H4 (cell line): ENCODE results near the gene C20orf144. TPM values are rescaled to one million over a fixed set of nuclear protein-coding genes. Genes with fewer than 3 reads are reported as not detected.

ENCODE experiments used
- DNase-seq: peaks from one replicate; pipeline ENCODE4 v3.0.0-alpha.2; 2015; ENCODE audit warnings: low spot score
- total RNA-seq: library from RNA; depleted of rRNA; stranded (reverse); fragments of >200 nt; shearing (Covaris generic); gene quantifications from 2 replicates; pipeline ENCODE4 v1.2.3, GENCODE V29; 2014

Gene C20orf144
- total RNA-seq, 1 experiment from 2014 or later, result not detected

DNA sequence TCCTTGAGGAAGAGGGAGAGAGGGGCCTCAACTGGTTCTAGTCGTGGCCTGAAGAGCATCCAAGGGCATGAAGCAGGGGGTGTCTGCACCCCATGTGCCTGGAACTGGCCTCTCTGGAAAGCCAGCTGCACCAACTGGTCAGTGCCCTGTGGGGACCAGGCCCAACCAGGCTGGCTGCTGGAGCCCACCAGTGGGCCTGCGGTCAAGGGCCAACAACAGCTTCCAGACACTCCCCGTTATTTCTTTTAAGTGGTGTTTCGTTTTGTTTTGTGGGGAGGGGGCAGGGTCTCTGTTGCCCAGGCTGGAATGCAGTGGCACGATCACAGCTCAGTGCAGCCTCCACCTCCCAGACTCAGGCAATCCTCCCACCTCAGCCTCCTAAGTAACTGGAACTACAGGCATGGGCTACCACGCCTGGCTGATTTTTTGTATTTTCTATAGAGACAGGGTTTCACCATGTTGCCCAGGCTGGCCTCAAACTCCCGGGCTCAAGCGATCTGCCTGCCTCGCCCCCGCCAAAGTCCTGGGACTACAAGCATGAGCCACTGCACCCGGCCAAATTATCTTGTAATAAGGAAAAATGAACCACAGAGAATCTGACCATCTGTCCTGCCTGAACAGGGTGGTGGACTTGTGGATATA is 11.9 kb upstream of the C20orf144 start:
- DNase-seq, result no peak

DNA sequence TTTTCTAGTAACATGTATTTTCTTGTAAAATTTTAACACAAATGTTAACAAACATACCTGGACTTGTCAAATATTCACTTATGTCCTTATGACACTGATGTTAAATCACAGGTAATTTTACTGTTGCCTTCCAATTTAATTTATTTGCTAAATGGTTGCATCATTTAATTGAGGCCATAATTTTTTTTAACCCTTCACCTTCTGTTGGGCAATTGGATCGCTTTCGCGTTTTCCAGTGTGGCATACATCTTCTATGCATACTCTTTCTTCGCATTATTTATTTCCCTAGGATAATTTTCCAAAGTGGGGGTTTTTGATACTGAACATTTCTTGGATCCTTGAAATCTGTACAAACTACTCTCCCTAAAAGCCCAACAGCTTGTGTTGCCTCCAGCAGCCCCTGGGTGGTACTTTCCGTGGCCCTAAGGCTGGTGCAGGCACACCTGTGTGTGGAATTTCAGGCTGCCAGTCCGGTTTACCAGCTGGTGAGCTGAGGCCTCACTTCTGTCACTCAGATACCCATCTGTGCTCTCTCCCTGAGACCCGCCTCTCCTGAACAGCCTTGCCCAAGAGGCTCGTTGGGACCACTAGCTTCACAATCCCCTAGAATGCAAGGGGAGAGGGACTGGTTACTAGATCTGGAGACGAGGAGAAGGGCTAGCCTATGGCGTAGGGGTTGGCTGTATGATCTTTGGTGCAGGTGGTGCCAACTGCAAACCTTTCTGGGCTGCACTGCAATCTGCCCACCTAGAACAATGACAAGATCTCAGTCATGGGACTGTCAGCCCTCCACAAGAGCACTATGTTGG is 11.2 kb upstream of the C20orf144 start:
- no peak for DNase-seq

DNA sequence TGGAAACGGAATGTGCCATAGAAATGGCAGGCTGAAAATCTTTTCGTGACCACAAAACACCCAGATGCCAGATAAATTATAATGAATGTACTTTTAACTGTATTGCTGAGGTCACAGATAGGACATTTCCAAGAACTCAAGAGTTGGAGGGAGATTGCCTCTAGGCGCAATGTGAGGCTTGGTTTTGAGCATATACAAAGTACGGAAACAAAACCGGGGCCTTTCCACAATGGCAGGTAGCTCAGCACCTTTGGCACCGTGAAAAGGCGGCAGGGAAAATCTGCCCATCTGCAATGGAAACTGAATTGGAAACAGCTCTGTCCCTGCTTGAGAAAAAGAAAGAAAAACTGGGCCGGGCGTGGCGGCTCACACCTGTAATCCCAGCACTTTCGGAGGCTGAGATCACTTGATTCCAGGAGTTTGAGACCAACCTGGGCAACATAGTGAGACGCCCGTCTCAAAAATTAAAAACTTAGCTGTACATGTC is 10.5 kb upstream of the C20orf144 start:
- no peak for DNase-seq

DNA sequence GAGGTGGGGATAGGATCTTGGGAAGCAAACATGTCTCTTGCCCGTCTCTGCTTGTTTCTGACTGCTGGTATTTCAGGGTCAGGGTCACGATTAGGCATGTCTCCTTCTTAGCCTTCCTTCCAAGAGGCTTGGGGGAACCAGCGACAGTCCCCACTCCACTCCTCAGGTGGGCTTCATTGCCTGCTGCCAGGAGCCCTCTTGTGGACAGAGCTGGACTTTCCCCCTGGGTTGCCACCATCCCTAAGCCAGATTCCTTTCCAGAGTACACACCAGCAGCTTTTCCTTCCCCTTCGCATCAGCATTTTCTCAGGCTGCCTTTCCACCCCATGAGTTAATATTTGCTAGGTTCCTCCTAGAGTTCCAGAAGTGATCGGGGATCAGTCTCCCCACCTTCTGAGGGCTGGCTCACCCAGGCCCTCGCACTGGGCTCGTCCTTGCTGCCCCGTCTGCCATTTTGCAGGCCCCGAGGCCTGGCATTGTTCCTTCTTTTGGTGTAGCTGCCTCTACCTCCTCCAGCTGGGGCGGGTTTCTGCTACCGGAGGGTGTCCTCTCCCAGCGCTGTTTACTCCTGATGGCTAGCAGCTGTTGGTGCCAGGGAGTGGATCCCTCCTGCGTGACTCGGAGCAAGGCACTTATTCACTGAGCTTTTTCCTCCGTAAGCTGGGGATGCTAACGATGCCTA is 8.8 kb upstream of the C20orf144 start:
- DNase-seq, result peak; percentile 41

DNA sequence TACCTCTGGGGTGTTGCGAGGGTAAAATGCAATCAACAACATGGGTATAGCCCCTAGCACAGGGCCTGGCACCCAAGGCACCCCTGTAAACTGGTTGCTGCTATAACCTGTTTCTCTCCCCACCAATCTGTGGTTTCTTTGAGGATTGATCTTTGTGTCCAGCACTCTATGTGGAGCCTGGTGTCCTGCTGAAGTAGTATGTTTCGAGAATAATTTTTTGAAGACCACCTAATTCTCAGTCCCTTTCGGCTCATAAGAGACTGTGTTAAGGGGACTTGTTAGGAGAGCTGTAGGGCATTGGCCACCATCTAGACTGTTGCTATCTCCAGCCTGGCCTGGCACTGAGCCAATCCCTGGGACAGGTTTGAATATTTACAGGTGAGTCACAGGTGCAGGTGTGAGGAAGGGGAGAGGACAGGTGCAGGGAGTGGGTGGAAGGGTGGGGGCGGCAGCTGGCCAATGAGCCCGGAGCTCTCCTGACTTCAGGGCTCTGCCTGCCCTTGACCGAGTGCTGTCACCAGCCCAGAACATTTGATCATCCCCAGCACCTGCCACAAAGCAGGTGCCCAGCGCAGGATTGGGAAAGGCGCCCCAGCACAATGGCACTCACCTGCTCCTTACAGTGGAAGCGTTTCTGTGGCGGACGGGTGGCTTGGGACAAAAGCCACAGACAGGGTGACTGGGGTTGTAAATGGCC is 8.1 kb upstream of the C20orf144 start:
- no peak for DNase-seq

DNA sequence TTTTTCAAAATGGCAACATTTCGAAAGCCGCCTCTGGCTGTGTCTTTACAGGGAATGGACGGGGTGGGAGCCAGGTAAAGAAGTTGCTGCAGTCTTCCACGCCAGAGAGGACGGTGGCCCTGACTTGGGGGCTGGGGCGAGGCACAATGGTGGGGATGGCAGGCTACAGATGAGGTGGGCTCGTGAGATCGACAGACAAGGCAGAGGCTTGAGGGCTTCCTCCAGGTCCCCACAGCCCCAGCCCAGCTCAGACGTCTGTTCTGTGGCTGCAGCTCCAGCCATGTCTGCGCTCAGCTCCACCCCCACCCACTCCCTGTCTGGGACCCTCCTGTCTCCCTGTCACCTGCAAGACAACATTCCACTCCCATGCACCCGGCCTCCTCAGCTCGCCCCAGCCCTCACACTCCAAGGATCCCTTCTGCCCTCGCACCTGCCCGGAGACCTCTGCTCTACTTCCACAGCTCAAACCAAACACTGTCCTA is 7.4 kb upstream of the C20orf144 start:
- no peak for DNase-seq

DNA sequence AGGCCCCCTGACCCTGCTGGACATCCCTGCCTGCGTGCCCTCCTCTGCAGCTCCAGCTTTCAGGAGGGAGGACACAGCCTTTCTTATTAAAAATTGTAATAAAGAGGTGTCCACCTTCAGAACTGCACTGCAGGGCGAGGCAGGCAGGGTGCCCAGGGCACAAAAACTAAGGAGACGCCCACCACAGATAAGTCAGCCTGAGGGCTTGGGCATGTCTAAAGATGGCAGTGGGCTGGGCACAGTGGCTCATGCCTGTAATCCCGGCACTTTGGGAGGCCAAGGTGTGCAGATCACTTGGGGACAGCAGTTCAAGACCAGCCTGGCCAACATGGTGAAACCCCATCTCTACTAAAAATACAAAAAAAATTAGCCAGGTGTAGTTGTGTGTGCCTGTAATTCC is 7.0 kb upstream of the C20orf144 start:
- DNase-seq, result no peak

DNA sequence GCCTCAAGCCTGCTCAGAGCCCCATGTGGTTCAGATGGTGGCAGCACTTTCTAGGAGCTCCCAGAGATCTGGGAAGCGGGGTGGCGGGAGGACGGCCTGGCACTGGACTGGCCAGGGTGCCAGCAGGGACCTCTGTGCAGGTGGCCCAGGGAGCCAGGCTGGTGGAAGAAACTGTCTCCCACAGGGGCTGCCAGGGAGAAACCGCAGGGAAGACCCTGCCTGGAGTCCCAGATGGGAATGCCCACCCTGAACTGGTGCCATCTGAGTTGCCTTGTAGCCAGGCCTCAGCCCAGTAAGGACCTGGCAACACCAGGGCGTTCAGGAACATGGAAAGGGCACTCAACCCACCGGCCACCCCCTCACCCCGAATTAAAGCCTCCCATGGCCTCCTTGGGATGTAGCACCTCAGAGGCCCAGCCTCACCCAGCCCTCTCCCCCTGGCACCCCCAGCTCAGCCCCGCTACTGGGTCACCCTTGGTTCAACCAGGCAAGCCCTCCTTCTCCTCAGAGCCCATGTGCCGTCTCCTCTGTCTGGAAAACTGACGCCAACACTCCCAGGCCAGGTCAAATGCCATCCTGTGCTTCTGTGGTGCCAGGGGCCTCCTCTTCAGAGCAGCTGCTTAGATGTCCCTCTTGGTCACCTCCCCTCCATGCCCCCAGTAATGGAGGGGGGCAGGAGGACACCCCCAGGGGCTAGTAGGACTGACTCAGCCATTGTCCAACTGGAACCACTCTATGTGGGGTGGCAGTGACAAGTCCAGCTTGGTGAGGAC is 5.9 kb upstream of the C20orf144 start:
- DNase-seq, result no peak

DNA sequence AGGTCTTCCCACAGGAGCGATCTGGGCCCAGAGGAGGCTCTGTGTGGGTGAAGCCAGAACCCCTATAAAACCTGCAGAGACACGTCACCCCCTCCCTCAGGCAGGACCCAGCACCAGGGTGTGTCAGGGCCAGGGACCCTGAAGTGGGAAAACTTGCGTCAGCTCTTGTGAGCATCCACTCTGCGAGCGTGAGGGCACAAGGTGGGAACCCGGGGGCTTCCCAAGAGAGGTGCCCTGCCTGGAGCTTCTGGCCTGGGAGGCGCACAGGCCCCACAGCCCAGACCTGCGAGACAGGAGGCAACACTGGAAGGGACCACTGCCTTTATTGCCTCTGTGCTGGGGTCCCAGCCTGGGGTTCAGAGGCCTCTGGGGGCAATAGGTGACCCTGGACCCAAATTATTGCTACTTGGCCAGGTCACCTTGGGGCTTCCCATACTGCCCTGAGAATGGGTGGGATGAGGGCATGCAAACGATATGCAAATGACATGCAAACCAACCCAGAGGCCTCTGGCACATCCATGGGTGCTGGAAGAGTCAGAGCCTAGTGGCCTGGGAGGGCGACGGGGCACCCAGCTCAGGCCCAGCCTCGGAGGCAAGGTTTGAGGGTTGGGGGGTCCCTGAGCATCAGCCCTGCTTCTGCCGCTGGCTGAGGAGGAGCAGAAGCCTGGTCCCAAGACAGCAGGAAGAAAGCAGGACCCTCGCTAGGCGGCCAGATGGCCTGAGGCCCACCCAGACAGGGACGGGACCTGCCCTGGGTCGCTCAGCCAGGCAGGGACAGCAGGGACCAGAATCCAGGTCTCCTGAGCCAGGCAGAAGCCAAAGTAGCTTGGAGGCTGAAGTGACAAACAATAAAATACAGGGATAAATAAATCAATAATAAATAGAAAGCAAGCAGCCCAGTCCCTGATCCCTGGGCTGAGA is 5.1 kb upstream of the C20orf144 start:
- DNase-seq, result no peak

DNA sequence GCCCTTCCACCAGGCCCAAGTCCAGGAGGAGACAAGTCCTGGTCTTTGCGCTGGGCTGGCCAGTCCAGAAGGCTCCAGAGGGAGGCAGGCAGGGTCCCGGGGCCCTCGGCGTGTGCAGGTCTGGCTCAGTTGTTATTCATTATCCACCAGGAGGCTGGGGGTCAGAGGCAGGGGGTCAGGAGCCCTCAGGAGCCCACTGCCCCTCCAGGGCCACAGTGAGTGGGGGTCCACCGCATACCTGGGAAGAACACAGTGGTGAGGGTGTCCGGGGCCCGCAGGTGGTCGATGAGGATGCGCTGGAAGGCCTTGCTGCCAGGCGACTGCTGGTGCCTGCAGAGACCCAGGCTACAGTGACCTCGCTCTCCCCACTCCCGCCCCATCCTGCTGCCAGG is 4.4 kb upstream of the C20orf144 start:
- DNase-seq, result no peak

DNA sequence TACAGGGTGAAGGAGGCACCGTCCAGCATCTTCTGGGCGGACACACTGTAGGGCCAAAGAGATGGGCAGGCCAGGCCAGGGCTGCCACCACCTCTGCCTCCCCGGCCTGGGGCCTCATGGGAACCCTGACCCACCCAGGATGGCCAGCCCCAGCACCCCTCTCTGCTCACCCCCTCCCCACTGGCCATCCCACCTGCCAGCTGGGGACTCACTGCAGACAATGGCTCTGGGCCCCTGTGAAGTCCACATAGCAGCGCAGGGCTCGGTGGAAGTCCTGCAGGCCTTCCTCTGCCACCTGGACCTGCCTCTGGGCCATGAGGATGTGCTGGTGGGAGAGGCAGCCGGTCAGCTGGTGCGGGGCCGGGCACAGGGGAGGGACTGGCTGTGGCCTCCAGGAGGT is 3.6 kb upstream of the C20orf144 start:
- no peak for DNase-seq

DNA sequence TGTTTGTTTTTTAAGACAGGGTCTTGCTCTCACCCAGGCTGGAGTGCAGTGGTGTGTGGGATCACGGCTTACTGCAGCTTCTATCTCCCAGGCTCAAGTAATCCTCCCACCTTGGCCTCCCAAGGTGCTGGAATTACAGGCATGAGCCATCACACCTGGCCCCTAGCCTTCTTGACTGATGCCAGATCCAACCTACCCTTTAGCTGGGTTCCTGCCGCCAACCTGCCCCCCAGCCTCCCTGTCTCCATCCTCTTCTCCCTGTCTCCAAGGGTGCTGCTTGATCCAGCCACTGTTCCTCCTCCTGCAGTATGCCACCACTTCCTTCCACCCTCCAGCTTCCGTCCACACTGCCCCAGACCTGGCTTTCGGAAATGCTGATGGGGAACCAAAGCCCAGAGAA is 3.2 kb upstream of the C20orf144 start:
- DNase-seq, result no peak

DNA sequence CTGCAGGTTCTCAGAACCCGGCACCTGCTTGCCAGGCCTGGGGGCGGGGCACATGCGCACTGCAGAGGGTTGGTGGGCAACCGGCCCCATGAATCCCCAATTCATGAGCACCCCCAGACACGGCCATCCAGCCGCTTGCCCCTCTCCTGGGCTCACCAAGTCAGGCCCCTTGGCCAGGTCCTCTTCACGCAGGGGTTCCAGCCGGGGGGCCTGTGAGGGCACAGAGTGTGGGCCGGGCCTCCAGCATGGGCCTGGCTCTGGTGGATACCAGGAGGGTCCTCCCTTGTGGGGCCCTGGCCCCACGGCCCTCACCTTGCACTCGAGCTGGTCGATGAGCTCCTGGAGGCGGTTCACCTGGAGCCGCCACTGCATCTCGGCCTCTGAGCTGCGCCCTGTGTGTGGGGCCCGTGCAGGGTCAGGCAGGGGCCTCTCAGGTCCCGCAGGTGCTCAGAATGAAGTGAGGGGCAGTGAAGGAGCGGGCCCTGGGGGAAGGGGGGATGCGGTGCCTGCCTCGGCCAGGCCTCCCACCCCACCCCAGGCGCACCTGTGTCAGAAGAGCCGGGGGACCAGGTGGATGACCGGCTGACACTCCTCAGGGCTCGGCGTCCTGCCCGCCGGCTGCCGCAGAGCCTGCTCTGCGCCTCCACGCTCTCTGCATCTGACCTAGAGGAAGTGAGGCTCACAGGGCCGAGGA is 2.6 kb upstream of the C20orf144 start:
- no peak for DNase-seq

DNA sequence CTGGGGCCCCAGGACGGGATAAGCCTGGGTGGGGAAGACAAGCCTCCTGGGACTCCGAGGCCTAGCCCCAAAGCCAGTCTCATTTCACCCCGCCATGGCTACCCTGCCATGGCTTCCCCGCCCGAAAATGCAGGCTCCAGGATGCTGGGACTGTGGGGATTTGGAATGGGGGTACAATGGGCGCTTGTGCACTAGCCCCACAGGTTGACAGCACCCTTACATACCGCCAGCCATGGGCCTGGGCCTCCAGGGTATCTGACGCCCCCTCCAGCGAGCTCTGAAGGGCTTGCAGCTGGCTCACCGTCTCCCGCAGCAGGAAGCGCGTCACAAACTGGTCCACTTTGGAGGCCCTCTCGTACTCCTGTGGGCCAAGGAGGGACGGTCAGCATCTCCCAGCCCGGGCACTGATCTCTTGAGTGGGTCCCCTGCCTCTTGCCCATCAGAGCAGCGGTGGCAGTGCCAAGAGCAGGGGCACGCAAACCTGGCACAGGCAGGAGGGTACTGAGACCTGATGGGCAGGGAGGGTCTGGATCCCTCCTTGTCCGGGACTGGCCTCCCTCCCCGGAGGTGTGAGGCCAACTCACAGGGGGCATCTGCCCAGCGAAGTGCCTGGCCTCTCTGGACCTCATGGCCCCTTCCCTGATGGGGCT is 2.0 kb upstream of the C20orf144 start:
- DNase-seq, result no peak

DNA sequence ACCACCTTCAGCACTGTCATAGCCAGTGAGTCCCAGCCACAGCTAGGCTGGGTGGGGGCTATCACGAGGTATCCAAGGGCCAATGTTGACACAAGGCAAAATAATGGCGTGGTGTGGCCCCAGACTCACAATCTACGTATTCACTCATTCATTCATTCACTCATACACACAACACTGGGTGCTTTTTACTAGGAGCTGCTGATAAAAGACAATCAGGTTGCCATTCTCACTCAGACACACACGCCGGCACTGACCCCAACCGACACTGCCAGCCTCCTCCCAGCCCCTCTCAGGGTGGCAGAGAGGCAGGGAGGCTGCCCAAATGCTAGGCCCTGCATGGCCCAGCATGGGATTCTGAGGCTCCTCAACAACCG is 1.5 kb upstream of the C20orf144 start:
- no peak for DNase-seq

DNA sequence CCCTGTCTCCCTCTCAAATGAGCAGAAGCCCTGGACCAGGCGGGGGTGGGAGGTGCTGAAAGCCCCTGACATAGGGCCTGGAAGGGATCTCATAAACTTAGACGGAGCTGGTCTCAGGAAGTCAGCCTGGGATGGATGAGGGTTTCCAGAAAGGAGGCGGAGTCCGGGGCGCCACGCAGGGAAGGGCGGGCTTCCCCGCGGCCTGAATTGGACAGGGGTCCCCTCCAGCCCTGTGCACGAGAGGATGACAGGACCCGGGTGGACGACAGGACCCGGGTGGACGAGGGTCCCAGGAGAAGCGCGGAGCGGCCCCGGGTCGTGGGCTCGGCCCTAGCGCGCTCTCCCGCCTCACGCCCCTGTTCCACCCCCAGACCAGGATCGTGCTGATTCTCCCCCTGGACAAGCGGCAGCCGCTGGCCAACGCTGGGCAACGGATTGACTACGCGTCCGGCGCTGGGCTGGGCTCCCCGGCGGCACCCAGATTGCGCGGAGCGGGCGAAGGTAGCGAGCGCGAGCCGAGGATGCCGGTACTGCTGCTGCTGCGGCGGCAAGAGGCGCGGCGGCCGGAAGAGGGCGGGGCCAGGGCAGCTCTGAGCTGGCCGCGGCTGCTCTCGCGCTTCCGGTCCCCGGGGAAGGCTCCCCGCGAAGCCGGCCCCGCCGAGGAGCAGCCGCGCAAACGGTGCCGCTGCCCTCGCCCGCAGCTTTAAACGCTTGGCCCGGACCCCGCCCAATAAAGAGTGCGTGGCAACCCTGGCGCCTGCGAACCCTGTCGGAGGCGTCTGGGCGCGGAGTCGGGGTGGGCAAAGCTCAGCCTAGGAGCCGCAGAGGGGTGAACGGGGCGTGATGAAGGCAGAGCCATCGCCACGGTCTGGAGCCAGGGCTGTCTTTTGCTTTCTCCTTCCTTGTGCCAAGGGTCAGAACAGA is 1.3 kb downstream of the C20orf144 start:
- DNase-seq, result peak; percentile 69

DNA sequence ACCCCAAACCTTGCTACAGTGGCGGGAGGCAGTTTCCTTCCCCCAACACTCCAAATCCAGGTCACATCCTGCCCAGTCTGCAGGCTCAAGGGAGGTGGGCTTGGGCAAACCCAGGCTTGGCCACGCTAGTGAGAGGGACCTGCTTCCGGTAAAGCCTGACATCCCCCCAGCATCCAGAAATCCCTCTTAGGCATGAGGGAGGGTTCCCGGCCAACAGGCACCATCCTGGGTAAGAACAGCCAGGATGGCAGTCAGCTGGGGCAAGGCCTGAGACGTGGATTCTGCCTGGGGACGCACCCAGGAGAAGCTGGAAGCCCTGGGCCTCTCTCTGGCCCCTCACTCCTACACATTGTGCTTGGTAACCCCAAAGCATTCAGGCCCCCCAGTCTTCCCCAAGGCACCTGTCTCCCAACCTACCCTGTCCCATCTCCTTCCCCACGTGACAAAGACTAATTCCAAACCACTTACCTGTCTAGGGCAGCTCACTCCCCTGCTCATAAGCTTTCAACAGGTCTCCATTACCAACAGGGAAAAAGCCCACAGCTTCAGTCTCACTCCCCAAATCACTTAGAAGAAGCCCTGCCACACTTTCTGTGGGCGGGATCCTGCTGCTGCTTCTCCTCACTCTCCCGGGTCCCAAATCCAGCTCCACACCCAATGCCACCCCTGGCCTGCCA is 2.1 kb downstream of the C20orf144 start:
- no peak for DNase-seq
